DND-41 (cell line): Measurements from ENCODE around the gene TCF7L2.

Experiments
- CTCF ChIP-seq: IDR thresholded peaks from 2 replicates; pipeline ENCODE4 v1.5.1; 2012; ENCODE audit warnings: borderline replicate concordance, low read length, moderate library complexity, mild to moderate bottlenecking; ENCODE audit not compliant: poor library complexity, severe bottlenecking; ENCODE audit errors: extremely low read depth
- EZH2 ChIP-seq: IDR thresholded peaks from 3 replicates; pipeline ENCODE4 v1.6.1; 2012; ENCODE audit warnings: borderline replicate concordance, low read depth, mild to moderate bottlenecking, moderate library complexity, low read length, inconsistent platforms; ENCODE audit not compliant: severe bottlenecking

GRCh38 chr10:113052076-113052830 is 102.2 kb downstream of the TCF7L2 start:
- TF ChIP-seq CTCF (no peak), EZH2 (no peak)
